Measurements from ENCODE around the gene UBE2E3.
A peak's percentile ranks its signal among the peaks of the same experiment; 100 is the strongest.

Gene UBE2E3

DNA sequence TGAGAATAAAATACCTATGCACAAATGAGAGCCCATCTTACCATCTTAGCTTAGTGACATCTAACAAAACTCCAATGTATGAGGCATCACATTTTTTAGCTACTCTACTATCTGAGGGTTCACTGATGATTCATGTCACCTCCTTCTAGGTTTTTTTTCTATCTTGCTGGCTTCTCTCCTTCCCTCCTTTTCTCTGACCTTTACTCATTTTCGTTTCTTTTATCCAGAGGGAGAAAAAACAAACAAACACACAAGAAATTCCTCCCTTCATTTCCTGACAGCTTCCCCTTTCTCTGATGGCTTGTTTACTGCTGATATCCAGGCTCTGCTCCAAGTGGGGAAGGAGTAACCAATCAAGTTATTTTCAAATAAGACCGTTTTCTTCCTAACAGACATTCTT is 115.1 kb downstream of the UBE2E3 start:
- no peaks in the 10 kb centered on the region for H3K27me3 ChIP-seq (ENCODE audit: insufficient read depth, low read length)
- no peaks in the 10 kb centered on the region for H3K79me2 ChIP-seq (ENCODE audit: insufficient read depth, low read length)
- no peaks in the 10 kb centered on the region for H3K4me1 ChIP-seq (ENCODE audit: insufficient read depth, low read length, severe bottlenecking)
- H3F3A ChIP-seq (ENCODE audit: insufficient read depth, low read length) = no peaks in the 10 kb centered on the region
- H3K4me3 ChIP-seq (ENCODE audit: low read depth, low read length, poor library complexity, severe bottlenecking) = no peak overlapping the region
- H3K27ac ChIP-seq (ENCODE audit: low read depth, low read length, poor library complexity, severe bottlenecking) = no peak overlapping the region
- no peak overlapping the region for H3K9ac ChIP-seq (ENCODE audit: low read length)
- H3K36me3 ChIP-seq (ENCODE audit: insufficient read depth, low read length) = no peaks in the 10 kb centered on the region
- H2AFZ ChIP-seq (ENCODE audit: low read length) = no peak overlapping the region
- H3K9me2 ChIP-seq (ENCODE audit: low read depth, low read length) = no peaks in the 10 kb centered on the region
- no peaks in the 10 kb centered on the region for H3K9me3 ChIP-seq (ENCODE audit: low read length)
- no peak for TF ChIP-seq EZH2 (IDR thresholded peaks at IDR 0.05; ENCODE audit: borderline replicate concordance, low read length)
- TF ChIP-seq, protein P1, sequence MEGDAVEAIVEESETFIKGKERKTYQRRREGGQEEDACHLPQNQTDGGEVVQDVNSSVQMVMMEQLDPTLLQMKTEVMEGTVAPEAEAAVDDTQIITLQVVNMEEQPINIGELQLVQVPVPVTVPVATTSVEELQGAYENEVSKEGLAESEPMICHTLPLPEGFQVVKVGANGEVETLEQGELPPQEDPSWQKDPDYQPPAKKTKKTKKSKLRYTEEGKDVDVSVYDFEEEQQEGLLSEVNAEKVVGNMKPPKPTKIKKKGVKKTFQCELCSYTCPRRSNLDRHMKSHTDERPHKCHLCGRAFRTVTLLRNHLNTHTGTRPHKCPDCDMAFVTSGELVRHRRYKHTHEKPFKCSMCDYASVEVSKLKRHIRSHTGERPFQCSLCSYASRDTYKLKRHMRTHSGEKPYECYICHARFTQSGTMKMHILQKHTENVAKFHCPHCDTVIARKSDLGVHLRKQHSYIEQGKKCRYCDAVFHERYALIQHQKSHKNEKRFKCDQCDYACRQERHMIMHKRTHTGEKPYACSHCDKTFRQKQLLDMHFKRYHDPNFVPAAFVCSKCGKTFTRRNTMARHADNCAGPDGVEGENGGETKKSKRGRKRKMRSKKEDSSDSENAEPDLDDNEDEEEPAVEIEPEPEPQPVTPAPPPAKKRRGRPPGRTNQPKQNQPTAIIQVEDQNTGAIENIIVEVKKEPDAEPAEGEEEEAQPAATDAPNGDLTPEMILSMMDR (IDR thresholded peaks at IDR 0.05; ENCODE audit: low read length) = no peak
- no peak overlapping the region for H3K4me2 ChIP-seq (ENCODE audit: low read length)
- H4K20me1 ChIP-seq (ENCODE audit: insufficient read depth, low read length) = no peaks in the 10 kb centered on the region

DNA sequence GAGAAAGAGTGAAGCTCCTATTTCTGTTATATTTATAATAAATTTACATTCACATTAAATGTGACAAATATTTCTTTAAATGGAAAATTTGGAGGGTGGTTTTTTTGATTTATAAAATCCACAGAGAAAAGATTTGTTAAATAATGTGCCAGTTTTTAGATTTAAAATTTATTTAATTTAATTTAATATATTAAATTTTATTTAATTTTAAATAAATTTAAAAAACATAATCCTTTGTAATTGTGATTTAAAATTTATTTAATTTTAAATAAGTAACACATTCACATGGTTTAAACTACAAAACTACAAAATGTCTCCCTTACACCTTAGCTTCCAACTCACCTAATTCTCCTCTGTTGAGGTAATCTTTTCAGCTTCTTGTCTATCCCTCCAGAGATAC is 123.3 kb downstream of the UBE2E3 start:
- Histone ChIP-seq H2AFZ (ENCODE audit: low read length) (no peak overlapping the region), H3K9me2 (ENCODE audit: low read depth, low read length) (no peaks in the 10 kb centered on the region), H3K4me2 (ENCODE audit: low read length) (no peak overlapping the region)

DNA sequence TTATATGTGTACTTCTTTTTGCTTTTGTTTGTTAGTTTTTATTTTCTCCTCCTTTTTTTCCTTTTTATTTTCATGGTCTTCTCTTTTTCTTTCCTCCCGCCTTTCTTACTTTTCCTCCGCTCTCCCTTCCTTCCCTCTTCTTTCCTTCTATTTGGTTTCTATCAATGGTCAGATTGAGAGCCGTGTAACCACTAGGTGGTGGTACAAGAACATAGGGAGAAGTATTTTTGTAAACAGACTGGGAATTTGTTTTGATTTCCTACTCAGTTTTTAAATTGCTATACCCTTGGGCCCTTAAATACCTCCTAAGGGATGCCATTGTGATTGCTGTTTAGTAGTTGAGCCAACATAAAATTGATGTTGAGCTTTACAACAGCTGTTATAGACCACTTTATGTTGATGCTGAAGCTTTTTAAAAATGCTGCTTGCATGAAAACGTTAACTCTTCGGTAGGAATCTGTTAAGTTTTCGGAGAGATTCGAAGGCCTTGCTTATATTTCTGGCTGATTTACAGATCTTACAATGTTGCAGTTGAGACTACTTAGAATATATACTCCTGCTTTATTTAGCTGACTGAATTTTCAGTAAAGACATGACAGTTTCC is 124.2 kb downstream of the UBE2E3 start:
- H3K9ac ChIP-seq (ENCODE audit: low read length) = no peak overlapping the region
- no peaks in the 10 kb centered on the region for H3K9me3 ChIP-seq (ENCODE audit: low read length)
- H2AFZ ChIP-seq (ENCODE audit: low read length) = no peak overlapping the region
- no peak overlapping the region for H3K4me2 ChIP-seq (ENCODE audit: low read length)
- no peaks in the 10 kb centered on the region for H4K20me1 ChIP-seq (ENCODE audit: insufficient read depth, low read length)
- no peak for TF ChIP-seq EZH2 (IDR thresholded peaks at IDR 0.05; ENCODE audit: borderline replicate concordance, low read length)
- TF ChIP-seq, protein P1 (IDR thresholded peaks at IDR 0.05; ENCODE audit: low read length) = peak; percentile 97
- no peak overlapping the region for H3K27ac ChIP-seq (ENCODE audit: low read depth, low read length, poor library complexity, severe bottlenecking)
- no peaks in the 10 kb centered on the region for H3K79me2 ChIP-seq (ENCODE audit: insufficient read depth, low read length)
- H3K4me3 ChIP-seq (ENCODE audit: low read depth, low read length, poor library complexity, severe bottlenecking) = no peak overlapping the region
- no peaks in the 10 kb centered on the region for H3K9me2 ChIP-seq (ENCODE audit: low read depth, low read length)
- H3K4me1 ChIP-seq (ENCODE audit: insufficient read depth, low read length, severe bottlenecking) = no peaks in the 10 kb centered on the region
- no peaks in the 10 kb centered on the region for H3K27me3 ChIP-seq (ENCODE audit: insufficient read depth, low read length)
- no peaks in the 10 kb centered on the region for H3K36me3 ChIP-seq (ENCODE audit: insufficient read depth, low read length)
- no peaks in the 10 kb centered on the region for H3F3A ChIP-seq (ENCODE audit: insufficient read depth, low read length)

More for the DNA sequence above, 123.3 kb downstream of the UBE2E3 start:
- Histone ChIP-seq H3K27me3 (ENCODE audit: insufficient read depth, low read length) (no peaks in the 10 kb centered on the region), H3K79me2 (ENCODE audit: insufficient read depth, low read length) (no peaks in the 10 kb centered on the region), H3K4me1 (ENCODE audit: insufficient read depth, low read length, severe bottlenecking) (no peaks in the 10 kb centered on the region), H4K20me1 (ENCODE audit: insufficient read depth, low read length) (no peaks in the 10 kb centered on the region), H3K27ac (ENCODE audit: low read depth, low read length, poor library complexity, severe bottlenecking) (no peak overlapping the region), H3K9ac (ENCODE audit: low read length) (no peak overlapping the region), H3K36me3 (ENCODE audit: insufficient read depth, low read length) (no peaks in the 10 kb centered on the region), H3K4me3 (ENCODE audit: low read depth, low read length, poor library complexity, severe bottlenecking) (no peak overlapping the region), H3K9me3 (ENCODE audit: low read length) (no peaks in the 10 kb centered on the region), H3F3A (ENCODE audit: insufficient read depth, low read length) (no peaks in the 10 kb centered on the region)
- no peak for TF ChIP-seq EZH2 (IDR thresholded peaks at IDR 0.05; ENCODE audit: borderline replicate concordance, low read length)
- TF ChIP-seq, protein P1 (IDR thresholded peaks at IDR 0.05; ENCODE audit: low read length) = no peak
